NCI-H1092 (cell line): Measurements from ENCODE around the gene SMIM22.

ENCODE experiments used
- DNase-seq: peaks from one replicate; lab custom pipeline; 2025; lab: John Stamatoyannopoulos, UW

SMIM22 gene

DNA sequence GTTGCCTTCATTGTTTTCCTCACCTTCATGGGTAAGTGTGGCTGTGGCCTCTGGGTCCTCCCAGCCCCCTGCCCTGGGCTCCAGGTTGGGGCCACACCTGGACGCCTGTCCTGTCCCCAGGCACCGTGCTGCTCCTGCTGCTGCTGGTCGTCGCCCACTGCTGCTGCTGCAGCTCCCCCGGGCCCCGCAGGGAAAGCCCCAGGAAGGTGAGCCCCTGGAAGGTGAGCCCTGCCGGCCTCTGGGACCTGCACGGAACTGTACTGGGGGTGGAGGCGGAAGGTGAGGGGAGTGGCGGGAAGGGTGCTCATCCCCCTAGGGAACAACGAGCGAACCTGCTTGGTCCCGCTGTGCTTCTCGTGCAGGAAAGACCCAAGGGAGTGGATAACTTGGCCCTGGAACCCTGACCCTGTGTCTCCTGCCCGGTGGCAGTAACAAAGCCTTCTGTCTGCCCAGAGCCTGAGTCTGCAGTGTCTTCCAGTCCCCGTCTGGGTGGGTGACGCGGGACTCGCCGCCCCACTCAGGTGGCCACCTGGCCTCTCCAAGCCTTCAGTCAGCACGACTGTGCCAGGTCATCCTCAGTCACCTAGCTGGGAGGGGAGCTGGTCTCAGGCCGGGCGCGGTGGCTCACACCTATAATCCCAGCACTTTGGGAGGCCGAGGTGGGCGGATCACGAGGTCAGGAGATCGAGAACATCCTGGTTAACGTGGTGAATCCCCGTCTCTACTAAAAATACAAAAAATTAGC is 831 bp downstream of the SMIM22 start:
- DNase-seq: no peak

DNA sequence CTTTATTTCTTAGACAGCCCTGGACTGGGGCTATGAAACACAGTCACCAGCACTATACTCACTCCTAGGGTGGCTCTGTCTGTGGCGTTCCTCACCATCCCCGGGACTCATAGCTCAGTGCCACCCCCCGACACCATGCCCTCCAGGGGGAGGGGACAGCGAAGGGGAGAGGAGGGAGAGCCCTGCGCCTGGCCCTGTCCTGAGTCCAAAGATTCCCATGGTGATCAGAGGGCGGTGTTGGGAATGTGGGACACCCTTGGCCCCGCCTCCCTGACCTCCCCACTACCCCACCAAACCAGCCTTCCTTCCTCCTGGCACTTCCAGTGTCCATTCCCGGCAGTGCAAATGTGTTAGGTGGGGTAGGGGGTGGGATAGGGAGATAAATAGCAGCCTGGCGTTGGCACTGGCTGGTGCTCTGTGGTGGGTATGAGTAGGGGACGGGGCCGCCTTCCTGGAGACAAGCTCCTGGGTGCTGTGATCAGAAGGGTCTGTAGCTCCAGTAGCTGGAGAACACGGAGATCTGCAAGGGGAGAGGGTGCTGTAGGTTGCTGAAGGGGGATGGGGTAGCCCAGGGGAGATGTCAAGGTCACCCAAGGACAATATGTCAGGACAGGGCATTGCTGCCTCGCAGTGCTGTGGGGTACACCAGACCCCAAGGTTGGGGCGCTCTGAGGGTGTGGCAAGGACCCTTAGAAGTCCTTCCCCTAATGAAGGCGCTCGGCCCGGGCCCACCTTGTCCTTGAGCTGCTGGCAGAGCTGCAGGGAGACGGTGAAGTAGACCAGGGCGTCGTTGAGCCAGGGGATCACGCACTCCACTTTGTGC is 2.0 kb downstream of the SMIM22 start:
- DNase-seq: no peak

DNA sequence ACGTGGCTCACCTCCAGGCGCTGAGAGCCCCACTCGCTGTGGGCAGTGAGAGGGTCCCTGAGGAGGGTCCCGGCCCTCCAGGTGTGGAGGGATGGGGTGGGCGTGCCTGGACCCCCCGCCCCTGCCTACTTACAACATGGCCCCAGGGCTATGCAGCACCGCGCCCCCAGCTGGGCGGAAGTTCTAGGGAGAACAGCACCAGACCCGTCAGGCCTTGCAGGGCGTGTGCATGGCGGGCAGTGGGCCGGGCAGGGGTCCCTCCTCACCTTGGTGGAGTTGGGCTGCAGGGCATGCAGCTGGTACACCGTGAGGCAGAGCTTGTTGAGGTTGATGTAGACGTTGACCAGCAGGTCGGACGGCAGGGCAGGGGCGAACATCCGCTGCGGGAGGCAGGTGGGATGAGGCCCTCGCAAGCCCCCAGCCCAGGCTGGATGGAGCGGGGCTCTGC is 2.7 kb downstream of the SMIM22 start:
- DNase-seq: no peak

DNA sequence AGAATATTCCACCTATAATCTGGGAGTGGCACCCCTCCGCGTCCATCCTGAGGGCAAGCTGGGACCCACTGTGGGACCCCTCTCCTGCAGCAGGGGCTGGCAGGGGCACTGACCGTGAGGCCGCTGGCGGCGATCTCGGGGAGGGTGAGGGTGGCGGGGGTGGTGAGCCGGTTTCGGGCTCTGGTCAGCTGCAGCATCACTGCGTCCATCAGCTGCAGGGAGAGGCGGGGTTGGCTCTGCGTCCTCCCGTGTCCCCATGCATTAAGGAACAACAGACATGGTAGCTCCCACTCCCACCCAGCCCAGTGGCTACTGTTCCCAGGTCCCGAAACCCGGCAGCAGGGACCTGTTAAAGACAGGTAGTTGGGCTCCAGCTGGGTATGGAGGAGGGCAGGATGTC is 3.3 kb downstream of the SMIM22 start:
- no peak for DNase-seq

DNA sequence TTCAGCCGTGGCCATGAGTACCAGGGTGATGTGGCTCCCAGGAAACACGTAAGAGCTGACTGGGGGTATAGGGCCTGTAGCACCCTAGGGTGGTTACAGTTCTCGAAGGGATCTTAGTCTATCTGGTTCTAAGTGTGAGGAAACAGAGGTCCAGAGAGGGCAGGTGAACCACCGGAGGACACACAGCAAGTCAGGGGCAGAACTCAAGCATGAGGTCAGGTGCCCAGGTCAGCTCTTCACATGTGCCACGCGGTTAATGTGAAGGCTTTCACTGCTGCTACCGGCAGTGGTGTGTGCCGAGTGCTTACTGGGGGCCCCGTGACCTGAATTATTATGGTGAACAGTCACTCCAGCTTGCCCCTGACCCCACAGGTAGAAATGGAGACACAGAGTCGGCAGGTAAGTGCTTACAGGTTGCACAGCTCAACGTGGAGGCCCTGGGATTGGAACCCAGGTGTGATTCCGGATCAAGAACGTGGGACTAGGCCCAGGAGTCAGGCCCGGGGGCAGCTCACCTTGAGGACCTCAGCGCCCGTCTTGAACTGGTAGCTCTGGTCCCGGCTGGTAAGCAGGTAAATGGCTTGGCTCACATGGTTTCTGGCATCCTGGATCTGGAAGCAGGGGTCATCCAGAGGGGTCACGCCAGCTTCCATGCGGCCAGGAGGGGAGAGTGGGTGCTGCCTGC is 4.1 kb downstream of the SMIM22 start:
- DNase-seq: no peak

DNA sequence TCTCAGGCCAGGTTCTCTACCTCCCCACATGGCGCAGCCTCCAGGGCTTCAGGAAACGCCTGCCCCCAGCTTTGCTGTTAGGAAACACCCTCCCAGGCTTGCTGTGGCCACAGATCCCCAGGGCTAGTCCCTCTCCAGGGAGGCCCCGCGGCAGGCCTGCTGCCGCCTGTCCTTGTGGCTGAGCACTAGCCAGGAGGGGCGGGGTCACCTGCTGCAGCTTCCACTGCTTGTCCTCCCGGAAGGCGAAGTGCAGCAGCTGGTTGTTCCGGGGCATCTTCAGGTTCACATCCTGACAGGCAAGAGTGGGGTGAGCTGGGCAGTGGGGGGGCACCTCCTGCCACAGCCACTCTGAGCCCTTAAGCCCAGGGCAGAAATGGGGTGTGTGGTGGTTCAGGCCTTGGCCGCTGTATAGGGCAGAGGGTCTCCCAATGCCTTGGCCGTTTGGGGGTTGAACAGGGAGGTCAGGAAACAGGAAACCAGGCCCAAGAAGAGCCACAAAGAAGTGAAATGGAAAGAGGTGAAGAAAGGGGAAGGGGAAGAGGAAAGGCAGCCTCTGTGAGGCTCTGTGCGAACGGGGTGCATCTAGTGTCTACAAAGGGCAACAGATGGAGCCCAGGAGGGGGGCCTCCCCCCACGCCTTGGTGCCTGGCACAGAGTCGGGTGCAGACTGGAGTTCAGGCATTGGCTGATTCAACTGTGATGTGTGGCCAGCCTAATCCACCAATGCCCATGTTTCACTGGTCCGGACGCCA is 5.3 kb downstream of the SMIM22 start:
- no peak for DNase-seq

DNA sequence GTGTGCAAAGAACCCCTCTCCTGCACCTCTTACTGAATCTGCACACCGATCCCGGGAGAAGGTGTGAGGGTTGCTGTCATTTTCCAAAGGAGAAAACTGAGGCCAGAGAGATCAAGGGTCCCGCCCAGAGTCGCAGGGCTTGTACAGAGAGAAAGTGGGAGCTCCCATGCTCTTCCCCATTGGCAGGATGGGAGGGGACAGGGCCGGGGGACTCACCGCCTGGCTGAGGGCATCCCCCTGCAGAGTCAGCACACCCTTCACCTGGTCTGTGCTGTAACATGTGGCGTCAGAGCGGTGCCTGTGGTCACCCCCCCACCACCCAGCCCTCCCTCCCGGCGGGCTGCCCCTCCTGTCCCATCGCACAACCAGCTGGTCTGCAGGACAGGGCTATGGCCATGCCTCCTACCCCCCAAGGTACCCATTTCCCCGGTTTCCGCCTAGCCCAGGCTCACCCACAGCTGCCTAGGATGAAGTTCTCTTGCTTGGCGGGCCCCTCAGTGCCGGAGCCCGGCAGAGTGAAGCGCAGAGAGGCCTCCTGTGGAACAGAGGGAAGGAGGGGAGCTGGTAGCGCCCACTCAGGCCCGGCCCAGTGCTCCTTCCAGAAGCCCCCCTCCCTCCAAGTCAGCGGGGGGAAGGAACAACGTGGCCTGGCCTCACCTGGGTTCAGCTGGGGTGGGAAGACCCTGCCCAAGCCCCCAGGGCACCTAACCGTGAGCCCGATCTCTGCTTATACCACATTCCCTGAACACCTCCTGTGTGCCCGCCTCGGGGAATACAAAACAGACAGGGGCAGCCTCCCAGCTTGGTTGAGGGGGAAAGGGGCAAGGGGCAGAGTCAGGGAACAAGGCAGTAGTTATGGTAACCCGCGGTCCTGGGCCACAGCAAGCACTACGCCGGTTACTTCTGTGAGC is 6.1 kb downstream of the SMIM22 start:
- DNase-seq: no peak

DNA sequence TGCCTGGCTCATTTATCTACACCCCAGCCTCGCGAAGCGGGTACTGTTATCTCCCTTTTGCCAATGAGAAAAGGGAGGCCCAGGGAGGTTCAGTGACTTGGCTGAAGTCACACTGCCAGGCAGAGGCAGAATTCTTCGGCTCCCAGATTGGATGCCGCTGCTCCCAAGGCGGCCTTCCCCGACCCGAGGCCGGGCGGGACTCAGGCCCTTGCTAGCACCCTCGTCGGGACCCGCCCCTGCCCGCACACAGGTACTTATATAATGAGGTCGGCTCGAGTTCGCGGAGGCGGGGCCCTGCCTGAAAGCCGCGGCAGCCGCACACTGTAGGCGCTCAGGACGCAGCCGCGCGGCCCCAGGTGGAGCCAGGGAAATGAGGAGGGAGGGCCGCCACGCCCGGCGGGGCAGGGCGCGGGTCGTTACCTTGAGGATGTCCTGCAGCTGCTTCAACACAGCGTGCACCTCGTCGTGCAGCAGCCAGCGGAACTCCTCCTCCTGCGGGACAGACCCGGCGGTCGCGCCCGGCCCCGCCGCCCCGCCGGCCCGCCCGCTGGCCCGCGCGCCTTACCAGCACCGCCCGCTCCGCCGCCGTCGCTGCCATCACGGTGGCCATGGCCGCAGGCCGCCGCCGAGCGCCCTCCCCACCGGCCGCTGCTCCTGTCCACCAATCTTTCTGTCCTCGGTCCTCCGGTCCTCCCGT is 6.9 kb downstream of the SMIM22 start, which contains the start of gene ROGDI:
TSS of gene ROGDI (minus strand) at position 672 of the 697 bp plus-strand sequence. CDS start at position 610, 62 bp downstream.
- peak; percentile 25 for DNase-seq

DNA sequence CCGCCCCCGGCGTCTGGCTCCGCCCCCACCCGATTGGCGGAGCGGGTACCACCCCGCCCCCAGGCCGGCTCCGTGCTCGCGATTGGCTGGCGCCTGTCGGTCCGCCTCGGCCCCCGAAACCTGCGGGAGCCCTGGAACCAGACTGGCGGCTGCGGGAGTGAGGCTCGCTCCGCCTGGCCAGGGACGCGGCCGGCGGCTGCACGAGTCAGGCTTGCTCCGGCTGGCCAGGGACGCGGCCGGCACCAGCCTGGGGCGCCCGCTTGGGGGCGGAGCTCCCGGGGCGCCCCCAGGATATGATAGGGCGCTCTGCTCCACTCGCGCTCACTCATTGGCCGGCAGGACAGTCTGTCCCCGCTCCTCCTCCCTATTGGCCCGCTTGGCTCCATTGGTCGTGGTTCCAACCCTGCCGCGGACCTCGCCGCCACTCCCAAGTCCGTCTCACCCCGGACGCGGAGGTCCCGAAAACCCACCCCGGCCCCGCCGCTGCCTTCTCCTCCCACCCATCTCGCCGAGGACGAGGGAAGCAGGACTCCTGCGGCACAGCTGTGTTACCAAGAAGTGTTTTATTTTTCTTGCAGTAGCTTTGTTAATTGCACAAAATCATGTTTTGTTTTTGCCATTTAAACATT is 7.6 kb downstream of the SMIM22 start:
- peak; percentile 90 for DNase-seq

DNA sequence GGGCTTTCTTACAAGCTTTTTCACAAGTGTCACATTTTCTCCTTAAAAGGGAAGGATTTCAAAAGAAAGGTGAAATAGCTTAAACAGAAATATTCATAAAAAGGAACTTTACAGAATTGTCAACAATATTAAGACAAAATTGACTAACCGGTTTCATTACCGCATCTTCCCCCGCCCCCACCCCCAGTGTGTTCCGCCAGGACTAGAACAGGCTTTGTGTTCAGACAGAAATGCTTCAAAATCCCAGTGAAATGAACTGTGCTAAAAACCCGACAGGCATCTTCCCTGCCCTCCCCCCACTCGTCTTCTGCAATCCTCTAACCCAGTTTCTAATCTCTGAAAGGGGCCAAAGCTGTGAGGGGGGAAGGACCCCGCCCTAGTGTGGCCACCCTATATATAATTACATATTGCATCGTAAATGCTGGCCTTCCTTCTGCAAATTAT is 8.3 kb downstream of the SMIM22 start:
- DNase-seq: no peak

DNA sequence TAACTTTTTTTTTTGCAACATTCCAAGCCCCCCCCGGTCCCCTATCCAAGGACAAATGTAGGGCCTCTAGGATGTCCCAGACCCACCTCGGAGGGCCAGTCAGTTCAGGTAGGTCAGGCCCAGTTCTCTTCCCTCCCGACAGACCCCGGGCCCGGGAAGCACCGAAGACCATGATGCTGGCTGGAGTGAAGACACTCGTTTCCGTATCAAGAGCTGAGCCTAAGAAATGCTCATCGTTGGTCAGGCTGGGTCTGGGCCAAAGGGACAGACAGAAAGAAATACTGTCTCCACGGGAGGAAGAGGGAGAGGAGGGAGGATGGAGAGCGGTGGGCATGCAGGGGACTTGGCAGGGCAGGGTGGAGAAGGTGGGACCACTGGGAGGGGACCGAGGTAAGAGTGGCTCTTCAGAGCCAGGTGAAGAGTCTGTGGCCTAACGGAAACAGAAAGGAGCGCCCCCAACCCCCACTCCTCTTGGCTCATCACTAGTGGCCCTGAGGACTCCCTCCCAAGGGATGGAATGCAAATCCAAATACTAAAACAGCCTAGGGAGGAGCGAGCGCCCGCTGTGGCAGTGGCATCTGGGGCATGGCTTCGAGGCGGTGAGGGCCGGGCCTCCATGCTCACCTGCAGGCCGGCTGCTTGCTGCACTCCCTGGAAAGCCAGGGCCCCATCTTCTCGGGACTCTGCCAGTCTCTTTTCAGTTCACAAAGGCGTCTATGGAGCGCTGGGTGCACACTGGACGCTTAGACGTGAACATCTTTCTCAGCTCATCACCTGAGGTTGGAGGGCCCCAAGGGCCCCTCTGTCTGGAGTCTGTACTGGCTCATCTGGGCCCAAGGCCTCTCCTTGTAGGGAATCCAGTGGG is 9.0 kb downstream of the SMIM22 start:
- DNase-seq: no peak

DNA sequence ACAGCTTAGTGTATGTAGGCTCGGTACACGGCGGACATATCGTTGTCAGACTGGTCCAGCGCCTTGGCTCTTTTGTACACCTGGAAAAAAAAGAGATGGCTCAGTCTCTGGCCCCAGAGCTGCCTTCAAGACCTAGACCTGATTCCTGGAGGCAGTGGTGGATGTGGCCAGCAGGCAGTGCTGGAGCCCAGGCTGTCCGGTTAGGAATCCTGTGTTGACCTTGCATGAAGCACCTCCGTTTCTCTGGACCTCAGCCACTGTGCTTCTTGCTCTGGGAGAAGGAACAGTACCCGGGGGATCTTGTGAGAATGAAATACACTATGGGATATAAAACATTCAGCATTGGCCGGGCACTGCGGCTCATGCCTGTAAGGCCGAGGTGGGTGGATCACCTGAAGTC is 10.1 kb downstream of the SMIM22 start:
- no peak for DNase-seq

DNA sequence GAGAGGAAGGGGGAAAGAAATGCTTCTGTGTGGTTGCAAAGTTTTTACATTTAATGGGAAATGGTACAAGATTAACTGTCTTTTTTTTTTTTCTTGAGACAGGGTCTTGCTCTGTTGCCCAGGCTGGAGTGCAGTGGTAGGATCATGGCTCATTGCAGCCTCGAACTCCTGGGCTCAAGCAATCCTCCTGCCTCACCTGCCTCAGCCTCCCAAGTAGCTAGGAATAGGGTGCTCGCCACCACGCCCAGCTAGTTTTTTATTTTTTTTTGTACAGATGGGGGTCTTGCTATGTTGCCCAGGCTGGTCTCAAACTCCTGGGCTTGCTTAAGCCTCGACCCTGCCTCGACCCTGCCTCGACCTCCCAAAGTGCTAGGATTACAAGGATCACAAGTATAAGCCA is 11.1 kb downstream of the SMIM22 start:
- DNase-seq: no peak

DNA sequence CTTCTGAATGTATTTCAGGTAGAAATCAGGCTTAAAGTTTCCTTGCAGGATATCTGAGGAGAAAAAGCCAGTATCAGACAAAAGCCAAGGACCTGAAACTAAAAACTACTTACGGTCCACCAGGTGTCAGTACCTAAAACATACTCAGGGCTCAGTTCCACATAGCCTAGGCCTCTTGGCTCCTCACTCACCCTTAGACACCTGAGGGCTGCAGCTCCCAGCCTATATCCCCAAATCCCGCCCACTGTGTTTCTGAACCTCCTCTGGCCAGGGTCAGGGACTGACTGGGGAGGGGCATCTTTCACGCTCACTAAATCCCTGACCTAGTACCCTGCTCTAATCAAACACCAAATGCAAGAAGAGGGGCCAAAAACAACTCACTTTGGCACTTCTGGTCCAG is 16.1 kb downstream of the SMIM22 start:
- no peak for DNase-seq

DNA sequence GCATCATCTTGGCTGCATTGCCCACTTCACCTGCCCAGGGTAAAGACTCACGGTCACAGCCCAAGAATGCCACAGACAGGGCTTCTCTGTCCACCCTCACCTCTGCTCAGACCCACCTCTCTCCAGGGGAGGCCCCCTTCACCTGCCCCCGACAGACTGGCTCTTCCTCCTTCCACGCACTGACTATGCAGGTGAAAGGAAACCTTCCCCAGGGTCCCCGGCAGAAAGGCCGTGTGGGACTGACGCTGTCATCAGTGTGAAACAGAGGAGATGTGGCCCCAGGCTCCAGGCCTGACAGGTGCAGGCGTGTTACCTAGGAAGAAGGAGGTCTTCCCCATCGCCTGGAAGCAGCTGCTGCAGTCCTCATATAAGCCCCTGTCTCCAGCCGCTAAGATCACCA is 16.6 kb downstream of the SMIM22 start:
- DNase-seq: no peak

DNA sequence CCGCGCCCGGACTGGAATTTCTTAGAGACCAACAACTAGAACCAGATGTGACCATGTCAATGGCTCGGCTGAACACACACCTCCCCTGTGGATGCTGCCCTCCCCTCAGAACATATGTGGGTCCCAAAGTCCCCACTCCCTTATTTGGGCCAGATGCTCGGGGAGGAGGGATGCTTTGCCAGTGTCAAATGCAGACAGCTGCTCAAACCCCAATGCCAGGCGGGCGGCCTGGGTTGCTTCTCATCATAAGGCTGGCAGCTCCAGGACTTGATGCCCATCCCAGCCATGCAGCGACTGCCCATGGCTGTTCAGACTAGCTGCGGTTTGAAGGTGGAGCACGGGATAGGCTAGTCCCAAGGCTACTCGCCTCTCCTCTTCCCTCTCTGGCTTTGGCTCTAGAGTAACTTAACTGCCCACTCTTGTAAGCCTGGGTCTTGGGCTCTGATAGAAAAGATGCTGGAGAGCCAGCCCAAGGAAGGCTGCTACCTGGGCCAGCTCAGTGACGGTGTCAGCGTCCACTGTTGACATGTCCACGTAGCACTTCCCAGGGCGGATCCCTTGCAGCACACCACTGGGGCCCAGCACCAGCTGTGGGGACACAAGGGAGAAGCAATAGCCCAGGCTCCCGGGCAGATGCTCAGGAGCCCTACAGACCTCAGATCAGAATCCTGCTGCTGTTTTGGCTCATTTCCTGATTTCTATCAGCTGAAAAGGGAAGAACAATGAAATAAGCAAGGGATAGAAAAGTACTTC is 18.3 kb downstream of the SMIM22 start:
- no peak for DNase-seq

DNA sequence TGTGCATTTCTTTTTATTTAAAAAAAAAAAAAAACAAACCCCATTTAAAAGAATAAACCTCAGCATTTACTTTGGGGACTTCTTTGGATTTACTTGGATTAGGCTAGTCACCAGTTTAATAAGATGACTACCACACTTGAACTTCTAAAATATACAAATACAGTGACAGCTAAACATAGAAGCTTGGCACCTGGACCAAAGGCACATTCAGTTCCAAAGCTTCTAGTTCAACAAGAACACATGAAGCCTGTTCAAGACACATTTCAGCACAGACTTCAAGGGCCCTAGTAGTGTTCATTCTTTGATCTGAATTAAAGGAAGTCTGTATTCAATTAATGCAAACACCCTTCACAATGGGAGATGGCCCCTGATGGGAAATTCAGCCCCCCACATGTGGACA is 18.9 kb downstream of the SMIM22 start:
- no peak for DNase-seq
